ENCODE data around the gene NFIX. TPM values are rescaled to one million over a fixed set of nuclear protein-coding genes. Genes with fewer than 3 reads are reported as not detected.
A peak's percentile ranks its signal among the peaks of the same experiment; 100 is the strongest.

Gene NFIX
- total RNA-seq, 1 experiment from 2014 or later: 144 TPM

DNA sequence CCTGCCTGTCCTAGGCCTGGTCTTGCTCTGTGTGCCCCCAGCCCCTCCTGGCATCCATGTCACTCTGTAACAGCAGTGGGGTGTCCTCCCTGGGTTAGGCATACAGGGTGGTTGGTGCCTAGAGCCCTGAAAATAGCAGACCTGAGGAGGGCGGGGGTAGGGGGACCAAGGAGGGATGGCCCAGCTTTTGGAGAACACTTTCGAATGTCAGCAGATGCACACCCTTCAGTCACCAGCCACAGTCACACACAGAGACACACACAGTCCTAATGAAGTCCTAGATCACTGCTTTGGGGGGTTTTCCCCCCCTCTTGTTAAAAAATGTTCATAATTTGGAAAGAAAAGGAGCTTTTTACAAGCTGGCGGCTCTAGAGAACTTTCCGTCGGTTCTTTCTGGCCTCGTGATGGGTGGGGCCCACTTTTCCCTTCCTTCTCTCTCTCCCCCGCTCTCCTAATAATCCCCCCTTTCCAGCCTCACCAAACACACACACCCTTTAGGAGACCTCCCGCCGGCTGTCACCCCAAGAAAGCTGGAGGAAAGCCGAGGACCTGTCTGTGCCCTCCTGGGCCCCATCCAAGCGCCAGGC, 59.4 kb downstream of the NFIX start:
- Histone ChIP-seq H3K27me3 (ENCODE audit: control insufficient read depth, insufficient read depth, low read length) (no peaks in the 10 kb centered on the region), H3K36me3 (ENCODE audit: control insufficient read depth, insufficient read depth, low read length) (no peaks in the 10 kb centered on the region), H3K4me1 (ENCODE audit: control insufficient read depth, insufficient read depth, low read length) (peaks cover 97% of the 10 kb centered on the region), H3K27ac (ENCODE audit: low read length) (peak overlapping the region; percentile 99), H3K4me3 (ENCODE audit: low read depth in 2 of 2, low read length in 2 of 2) (no peak overlapping the region), H3K9me3 (ENCODE audit: control insufficient read depth, insufficient read depth, low read depth, low read length) (no peaks in the 10 kb centered on the region)
- no TSS peak for BruUV-seq (replicated peaks)
- ChIA-PET CTCF (interaction anchor here (0.8 to 1.2 kb wide), 4 partner anchors 26 to 66 kb away, joined by 3 to 5 read pairs (median 3); no protein-coding TSS in a partner anchor), POLR2A (no interaction called here)
- intact Hi-C loops (cut with micrococcal nuclease; ENCODE audit: unreplicated experiment): loop anchor here (5.0 kb wide), 1 partner anchor 32 kb away; no protein-coding TSS in a partner anchor
- no peak for TF ChIP-seq POLR2AphosphoS5 (IDR thresholded peaks at IDR 0.05; ENCODE audit: low read depth, low read length)
- TF ChIP-seq SIN3A (IDR thresholded peaks at IDR 0.05; ENCODE audit: borderline replicate concordance, insufficient read depth, low read depth, low read length): no peak
- no peak for TF ChIP-seq TCF7L2 (IDR thresholded peaks at IDR 0.05; ENCODE audit: low read depth, low read length)
- TF ChIP-seq, protein P1, sequence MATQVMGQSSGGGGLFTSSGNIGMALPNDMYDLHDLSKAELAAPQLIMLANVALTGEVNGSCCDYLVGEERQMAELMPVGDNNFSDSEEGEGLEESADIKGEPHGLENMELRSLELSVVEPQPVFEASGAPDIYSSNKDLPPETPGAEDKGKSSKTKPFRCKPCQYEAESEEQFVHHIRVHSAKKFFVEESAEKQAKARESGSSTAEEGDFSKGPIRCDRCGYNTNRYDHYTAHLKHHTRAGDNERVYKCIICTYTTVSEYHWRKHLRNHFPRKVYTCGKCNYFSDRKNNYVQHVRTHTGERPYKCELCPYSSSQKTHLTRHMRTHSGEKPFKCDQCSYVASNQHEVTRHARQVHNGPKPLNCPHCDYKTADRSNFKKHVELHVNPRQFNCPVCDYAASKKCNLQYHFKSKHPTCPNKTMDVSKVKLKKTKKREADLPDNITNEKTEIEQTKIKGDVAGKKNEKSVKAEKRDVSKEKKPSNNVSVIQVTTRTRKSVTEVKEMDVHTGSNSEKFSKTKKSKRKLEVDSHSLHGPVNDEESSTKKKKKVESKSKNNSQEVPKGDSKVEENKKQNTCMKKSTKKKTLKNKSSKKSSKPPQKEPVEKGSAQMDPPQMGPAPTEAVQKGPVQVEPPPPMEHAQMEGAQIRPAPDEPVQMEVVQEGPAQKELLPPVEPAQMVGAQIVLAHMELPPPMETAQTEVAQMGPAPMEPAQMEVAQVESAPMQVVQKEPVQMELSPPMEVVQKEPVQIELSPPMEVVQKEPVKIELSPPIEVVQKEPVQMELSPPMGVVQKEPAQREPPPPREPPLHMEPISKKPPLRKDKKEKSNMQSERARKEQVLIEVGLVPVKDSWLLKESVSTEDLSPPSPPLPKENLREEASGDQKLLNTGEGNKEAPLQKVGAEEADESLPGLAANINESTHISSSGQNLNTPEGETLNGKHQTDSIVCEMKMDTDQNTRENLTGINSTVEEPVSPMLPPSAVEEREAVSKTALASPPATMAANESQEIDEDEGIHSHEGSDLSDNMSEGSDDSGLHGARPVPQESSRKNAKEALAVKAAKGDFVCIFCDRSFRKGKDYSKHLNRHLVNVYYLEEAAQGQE (IDR thresholded peaks at IDR 0.05; ENCODE audit: insufficient read depth in 1 of 2, low read depth in 2 of 2, low read length in 1 of 2): no peak
- TF ChIP-seq, protein P2, sequence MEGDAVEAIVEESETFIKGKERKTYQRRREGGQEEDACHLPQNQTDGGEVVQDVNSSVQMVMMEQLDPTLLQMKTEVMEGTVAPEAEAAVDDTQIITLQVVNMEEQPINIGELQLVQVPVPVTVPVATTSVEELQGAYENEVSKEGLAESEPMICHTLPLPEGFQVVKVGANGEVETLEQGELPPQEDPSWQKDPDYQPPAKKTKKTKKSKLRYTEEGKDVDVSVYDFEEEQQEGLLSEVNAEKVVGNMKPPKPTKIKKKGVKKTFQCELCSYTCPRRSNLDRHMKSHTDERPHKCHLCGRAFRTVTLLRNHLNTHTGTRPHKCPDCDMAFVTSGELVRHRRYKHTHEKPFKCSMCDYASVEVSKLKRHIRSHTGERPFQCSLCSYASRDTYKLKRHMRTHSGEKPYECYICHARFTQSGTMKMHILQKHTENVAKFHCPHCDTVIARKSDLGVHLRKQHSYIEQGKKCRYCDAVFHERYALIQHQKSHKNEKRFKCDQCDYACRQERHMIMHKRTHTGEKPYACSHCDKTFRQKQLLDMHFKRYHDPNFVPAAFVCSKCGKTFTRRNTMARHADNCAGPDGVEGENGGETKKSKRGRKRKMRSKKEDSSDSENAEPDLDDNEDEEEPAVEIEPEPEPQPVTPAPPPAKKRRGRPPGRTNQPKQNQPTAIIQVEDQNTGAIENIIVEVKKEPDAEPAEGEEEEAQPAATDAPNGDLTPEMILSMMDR (IDR thresholded peaks at IDR 0.05): no peak
- ATAC-seq: no peak
- no peak for DNase-seq (ENCODE audit: low read depth, low spot score)
- in situ Hi-C loops (cut with HindIII; ENCODE audit: low pct_unique_long_range_greater_than_20kb, low sequenced_read_pairs): no loop called here

DNA sequence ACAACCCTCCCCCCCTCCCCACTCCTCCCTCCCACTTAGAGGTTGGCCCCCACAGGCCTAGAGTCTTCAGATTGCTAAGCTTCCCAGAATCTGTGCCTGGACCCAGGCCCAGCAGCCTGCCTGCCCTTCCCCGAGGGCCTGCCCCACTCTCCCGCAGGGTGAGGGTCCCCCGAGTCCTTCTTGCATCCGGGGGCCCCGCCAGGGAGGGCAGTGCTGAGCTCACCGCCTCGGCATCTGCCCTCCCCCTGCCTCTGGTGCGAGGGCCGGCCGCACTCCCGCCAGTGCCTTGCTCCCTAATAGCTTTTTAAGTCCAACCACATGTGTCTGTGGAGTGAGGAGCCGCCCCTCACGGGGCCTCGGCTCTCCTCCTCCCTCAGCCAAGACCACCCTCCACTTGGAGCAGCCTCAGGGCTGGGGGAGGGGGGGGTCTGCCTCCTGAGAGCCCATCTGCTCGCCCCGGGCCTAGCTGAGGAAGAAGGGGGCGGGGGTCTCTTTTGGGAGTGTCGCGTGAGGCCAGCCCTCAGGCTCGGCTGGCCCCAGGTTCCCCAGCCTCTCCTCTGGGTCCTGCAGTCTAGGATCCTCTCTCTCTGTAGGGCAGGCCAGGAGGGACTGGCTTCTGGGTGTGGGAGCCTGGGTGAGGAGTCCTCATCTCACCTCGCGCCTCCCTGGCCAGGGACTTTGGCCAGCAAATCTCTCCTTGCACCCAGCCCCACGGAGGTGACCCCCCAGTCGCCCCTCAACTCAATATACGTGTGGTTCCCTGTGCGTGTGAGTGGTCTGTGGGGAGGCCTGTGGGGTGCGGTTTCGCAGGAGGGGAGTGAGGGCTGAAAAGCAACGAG, 60.2 kb downstream of the NFIX start:
- Histone ChIP-seq H3K27me3 (ENCODE audit: control insufficient read depth, insufficient read depth, low read length) (no peaks in the 10 kb centered on the region), H3K36me3 (ENCODE audit: control insufficient read depth, insufficient read depth, low read length) (no peaks in the 10 kb centered on the region), H3K27ac (ENCODE audit: low read length) (peak overlapping the region; percentile 99), H3K9me3 (ENCODE audit: control insufficient read depth, insufficient read depth, low read depth, low read length) (no peaks in the 10 kb centered on the region), H3K4me1 (ENCODE audit: control insufficient read depth, insufficient read depth, low read length) (peaks cover 97% of the 10 kb centered on the region), H3K4me3 (ENCODE audit: low read depth in 2 of 2, low read length in 2 of 2) (0 out of 4 replicates have a peak overlapping the region, but pooled peaks of 1 of the 2 experiments have one; percentile 20)
- intact Hi-C loops (cut with micrococcal nuclease; ENCODE audit: unreplicated experiment): loop anchor here (5.0 kb wide), 1 partner anchor 33 kb away; no protein-coding TSS in a partner anchor
- TF ChIP-seq SIN3A (IDR thresholded peaks at IDR 0.05; ENCODE audit: borderline replicate concordance, insufficient read depth, low read depth, low read length) (no peak), TCF7L2 (IDR thresholded peaks at IDR 0.05; ENCODE audit: low read depth, low read length) (no peak), POLR2AphosphoS5 (IDR thresholded peaks at IDR 0.05; ENCODE audit: low read depth, low read length) (no peak)
- TF ChIP-seq, protein P1 (IDR thresholded peaks at IDR 0.05; ENCODE audit: insufficient read depth in 1 of 2, low read depth in 2 of 2, low read length in 1 of 2): no peak
- TF ChIP-seq, protein P2 (IDR thresholded peaks at IDR 0.05): no peak
- in situ Hi-C loops (cut with HindIII; ENCODE audit: low pct_unique_long_range_greater_than_20kb, low sequenced_read_pairs): no loop called here
- no peak for DNase-seq (ENCODE audit: low read depth, low spot score)
- ATAC-seq: 0 out of 2 replicates have a peak, but pooled peaks have one; percentile 10
- BruUV-seq (replicated peaks): no TSS peak
- ChIA-PET CTCF (interaction anchor here (0.9 kb wide), 2 partner anchors 27 to 67 kb away, joined by 3 read pairs; no protein-coding TSS in a partner anchor), POLR2A (no interaction called here)

Data from Panc1 (cell line).